Ovary (tissue), 3 donors: Measurements from ENCODE around the gene NELL1.

ENCODE experiments used
- CTCF ChIP-seq, 3 donors: fragments of 450-650 bp in 2 of 3; fragments of 200-600 bp in 1 of 3; IDR thresholded peaks; one replicate each; pipeline versions ENCODE4 v1.5.1 to v1.8.0; 2016 to 2022; ENCODE audit warnings: antibody characterized with exemption in 3 of 3, mild to moderate bottlenecking in 1 of 3
- EP300 ChIP-seq: sonication (generic); formaldehyde crosslinking; IDR thresholded peaks from one replicate; pipeline ENCODE4 v1.6.1; 2017; ENCODE audit warnings: antibody characterized with exemption
- POLR2A ChIP-seq: fragments of 450-650 bp; IDR thresholded peaks from one replicate; pipeline ENCODE4 v1.6.1; 2017; ENCODE audit warnings: antibody characterized with exemption, mild to moderate bottlenecking, moderate library complexity
- donor health status: DM: no; HTN: no; CAD: no.

GRCh38 chr11:21405422-21405821 is 736.0 kb downstream of the NELL1 start:
- TF ChIP-seq CTCF (IDR thresholded peaks at IDR 0.05) (no peak), EP300 (no peak), POLR2A (no peak)
